NT2/D1 (cell line): ENCODE data around the gene MYRF.

ENCODE experiments used
- YY1 ChIP-seq: IDR thresholded peaks from 2 replicates; pipeline ENCODE4 v1.6.1; 2011; ENCODE audit not compliant: insufficient read length, insufficient read depth
- ZNF274 ChIP-seq: IDR thresholded peaks from 2 replicates; pipeline ENCODE4 v1.6.1; 2011; ENCODE audit warnings: mild to moderate bottlenecking, low read depth, low read length

- no peak for TF ChIP-seq YY1
- no peak for TF ChIP-seq ZNF274
Measured at GRCh38 chr11:61776561-61777075, 24.2 kb downstream of the MYRF start.
